Measurements from ENCODE around the gene HOXC10.

GRCh38 chr12:53956251-53956887 lies 28.6 kb upstream of the HOXC10 start:
- no peak for TF ChIP-seq POLR2A (IDR thresholded peaks at IDR 0.05)
- no peak for TF ChIP-seq CTCF (IDR thresholded peaks at IDR 0.05)
